ENCODE results near the gene AQP11.
"Not testable (repeated sequence)": the region's sequence is repeated elsewhere in the genome, so short reads cannot be mapped to it uniquely, and the experiment has no call there.

The AQP11 gene, protein sequence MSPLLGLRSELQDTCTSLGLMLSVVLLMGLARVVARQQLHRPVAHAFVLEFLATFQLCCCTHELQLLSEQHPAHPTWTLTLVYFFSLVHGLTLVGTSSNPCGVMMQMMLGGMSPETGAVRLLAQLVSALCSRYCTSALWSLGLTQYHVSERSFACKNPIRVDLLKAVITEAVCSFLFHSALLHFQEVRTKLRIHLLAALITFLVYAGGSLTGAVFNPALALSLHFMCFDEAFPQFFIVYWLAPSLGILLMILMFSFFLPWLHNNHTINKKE

DNA sequence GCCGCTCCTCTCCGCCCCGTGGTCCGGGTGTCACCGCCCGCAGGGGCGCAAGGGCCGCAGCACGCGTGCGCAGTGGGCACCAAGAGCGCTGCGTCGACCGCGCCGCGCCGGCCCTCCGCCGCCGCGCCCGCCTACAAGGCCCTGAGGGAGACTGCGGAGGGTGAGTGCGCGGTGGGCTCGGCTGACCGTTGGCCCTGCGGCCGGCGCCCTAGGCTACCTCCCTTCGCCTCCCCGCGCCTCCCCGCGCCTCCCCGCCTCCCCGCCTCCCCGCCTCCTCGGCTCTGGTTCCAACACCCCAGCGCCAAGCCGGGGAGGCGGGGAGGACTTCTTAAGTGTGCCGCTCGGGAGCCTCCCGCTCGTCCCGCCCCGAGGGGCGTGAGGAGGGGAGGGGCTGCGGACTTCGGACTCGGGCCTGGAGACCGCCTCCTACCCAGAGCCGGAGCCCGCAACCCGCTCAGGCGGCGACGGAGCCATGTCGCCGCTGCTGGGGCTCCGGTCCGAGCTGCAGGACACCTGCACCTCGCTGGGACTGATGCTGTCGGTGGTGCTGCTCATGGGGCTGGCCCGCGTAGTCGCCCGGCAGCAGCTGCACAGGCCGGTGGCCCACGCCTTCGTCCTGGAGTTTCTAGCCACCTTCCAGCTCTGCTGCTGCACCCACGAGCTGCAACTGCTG is at the start of gene AQP11:
Gene AQP11, plus strand, starts transcription at position 433 of the 673 bp plus-strand sequence. Its CDS starts 40 bp downstream, at position 473.
- TF ChIP-seq, protein P1, sequence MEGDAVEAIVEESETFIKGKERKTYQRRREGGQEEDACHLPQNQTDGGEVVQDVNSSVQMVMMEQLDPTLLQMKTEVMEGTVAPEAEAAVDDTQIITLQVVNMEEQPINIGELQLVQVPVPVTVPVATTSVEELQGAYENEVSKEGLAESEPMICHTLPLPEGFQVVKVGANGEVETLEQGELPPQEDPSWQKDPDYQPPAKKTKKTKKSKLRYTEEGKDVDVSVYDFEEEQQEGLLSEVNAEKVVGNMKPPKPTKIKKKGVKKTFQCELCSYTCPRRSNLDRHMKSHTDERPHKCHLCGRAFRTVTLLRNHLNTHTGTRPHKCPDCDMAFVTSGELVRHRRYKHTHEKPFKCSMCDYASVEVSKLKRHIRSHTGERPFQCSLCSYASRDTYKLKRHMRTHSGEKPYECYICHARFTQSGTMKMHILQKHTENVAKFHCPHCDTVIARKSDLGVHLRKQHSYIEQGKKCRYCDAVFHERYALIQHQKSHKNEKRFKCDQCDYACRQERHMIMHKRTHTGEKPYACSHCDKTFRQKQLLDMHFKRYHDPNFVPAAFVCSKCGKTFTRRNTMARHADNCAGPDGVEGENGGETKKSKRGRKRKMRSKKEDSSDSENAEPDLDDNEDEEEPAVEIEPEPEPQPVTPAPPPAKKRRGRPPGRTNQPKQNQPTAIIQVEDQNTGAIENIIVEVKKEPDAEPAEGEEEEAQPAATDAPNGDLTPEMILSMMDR (IDR thresholded peaks at IDR 0.05; ENCODE audit: low read length, missing control alignments): no peak
- peak; percentile 81 for DNase-seq (ENCODE audit: low read depth)
- peak within 1 kb of the TSS; percentile 71 for H3K4me3 ChIP-seq (replicated peaks; ENCODE audit: low read depth, low read length)

DNA sequence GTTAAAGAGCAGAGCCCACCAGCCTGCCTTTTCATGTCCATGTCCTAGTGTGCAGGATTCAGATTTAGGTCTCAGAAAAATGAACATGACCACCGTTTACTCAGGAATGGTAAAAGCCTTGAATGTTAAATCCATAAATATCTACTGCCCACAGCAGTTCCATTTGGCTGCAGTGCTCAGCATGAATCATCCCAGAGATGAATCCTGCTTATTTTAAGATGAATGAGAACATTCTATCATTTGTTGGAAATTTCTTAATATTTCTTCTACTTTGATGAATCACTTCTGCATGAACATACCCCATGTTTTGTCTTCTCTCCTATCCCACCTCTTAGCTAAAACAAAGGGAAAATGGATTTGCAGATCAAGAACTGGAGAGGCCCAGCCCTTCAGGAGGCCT is 47.5 kb upstream of the AQP11 start:
- no peak overlapping the region for H3K4me3 ChIP-seq (replicated peaks; ENCODE audit: low read depth, low read length)
- peak; percentile 32 for DNase-seq (ENCODE audit: low read depth)
- TF ChIP-seq, protein P1 (IDR thresholded peaks at IDR 0.05; ENCODE audit: low read length, missing control alignments): no peak

DNA sequence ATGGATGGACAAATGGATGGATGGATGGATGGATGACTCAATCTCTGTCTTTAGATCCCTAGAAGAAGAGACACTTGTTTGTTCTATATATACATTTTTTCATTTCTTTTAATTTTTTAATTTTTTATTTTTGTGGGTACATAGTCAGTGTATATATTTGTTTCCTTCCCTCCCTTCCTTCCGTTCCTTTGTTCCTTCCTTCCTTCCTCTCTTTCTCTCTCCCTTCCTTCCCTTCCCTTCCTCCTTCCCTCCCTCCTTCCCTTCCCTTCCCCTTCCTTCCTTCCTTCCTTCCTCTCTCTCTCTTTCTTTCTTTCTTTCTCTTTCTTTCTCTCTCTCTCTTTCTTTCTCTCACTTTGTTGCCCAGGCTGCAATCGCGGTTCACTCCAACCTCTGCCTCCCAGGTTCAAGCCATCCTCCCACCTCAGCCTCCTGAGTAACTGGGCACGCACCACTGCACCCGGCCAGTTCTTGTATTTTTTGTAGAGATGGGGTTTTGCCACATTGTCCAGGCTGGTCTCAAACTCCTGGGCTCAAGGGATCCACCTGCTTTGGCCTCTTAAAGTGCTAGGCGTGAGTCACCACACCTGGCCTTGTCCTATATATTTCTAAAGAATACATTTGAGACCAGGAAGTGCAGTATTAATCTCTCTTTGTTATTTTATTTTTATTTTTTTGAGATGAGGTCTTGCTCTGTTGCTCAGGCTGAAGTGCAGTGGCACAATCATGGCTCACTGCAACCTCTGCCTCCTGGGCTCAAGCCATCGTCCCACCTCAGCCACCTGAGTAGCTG is 42.5 kb upstream of the AQP11 start:
- no peak overlapping the region for H3K4me3 ChIP-seq (replicated peaks; ENCODE audit: low read depth, low read length)
- TF ChIP-seq, protein P1 (IDR thresholded peaks at IDR 0.05; ENCODE audit: low read length, missing control alignments): no peak
- no peak for DNase-seq (ENCODE audit: low read depth)

GRCh38 chr11:77547863-77548551 is 41.7 kb upstream of the AQP11 start:
- peak; percentile 81 for DNase-seq (ENCODE audit: low read depth)
- TF ChIP-seq, protein P1 (IDR thresholded peaks at IDR 0.05; ENCODE audit: low read length, missing control alignments): peak; percentile 68
- no peak overlapping the region for H3K4me3 ChIP-seq (replicated peaks; ENCODE audit: low read depth, low read length)

DNA sequence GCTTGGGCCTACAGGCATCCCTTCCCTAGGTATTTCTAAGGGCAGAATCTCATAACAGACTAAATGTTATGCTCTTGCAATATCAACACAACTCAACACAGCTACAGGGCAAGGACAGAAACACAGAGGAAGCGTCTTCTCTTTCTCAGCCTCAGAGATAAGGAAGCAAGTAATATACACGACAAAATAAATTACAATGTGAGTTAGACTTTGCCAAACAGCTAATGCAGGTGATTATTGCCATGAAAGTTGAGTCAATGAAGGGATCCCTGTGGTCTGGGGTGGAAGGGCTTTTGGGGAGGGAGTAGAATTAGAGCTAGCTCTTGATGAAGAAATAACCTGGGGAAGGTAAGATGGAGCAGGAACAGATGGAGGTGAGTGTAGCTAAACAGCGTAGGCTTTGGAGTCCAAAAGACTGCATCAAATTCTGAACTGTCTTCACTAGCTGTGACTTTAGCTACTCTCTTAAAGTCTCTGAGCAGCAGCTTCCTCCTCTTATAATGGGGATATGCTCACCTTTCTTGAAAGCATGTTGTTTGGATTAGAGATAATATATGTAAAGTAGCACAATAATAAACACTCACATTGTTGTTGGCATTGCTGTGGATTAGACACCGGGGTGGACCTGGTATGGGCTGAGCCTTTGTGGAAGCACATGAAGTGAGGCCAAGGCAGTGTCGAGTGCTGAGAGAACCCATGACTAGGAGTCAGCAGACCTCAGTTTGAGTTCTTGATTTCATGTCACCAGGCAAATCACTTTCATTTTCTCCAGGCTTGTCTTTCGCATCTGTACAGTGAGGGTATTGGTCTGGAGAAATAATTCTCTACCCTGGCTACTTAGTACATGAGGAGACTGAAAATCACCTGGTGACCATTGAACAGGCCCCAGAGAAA is 41.0 kb upstream of the AQP11 start:
- H3K4me3 ChIP-seq (replicated peaks; ENCODE audit: low read depth, low read length): no peak overlapping the region
- TF ChIP-seq, protein P1 (IDR thresholded peaks at IDR 0.05; ENCODE audit: low read length, missing control alignments): no peak
- no peak for DNase-seq (ENCODE audit: low read depth)

- not testable (repeated sequence) for DNase-seq (ENCODE audit: low read depth); H3K4me3 ChIP-seq (replicated peaks; ENCODE audit: low read depth, low read length)
These were observed 38.3 kb upstream of the AQP11 start for GRCh38 chr11:77551426-77551825.
